ENCODE data around the gene AFMID.

- TF ChIP-seq, protein P1, sequence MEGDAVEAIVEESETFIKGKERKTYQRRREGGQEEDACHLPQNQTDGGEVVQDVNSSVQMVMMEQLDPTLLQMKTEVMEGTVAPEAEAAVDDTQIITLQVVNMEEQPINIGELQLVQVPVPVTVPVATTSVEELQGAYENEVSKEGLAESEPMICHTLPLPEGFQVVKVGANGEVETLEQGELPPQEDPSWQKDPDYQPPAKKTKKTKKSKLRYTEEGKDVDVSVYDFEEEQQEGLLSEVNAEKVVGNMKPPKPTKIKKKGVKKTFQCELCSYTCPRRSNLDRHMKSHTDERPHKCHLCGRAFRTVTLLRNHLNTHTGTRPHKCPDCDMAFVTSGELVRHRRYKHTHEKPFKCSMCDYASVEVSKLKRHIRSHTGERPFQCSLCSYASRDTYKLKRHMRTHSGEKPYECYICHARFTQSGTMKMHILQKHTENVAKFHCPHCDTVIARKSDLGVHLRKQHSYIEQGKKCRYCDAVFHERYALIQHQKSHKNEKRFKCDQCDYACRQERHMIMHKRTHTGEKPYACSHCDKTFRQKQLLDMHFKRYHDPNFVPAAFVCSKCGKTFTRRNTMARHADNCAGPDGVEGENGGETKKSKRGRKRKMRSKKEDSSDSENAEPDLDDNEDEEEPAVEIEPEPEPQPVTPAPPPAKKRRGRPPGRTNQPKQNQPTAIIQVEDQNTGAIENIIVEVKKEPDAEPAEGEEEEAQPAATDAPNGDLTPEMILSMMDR (IDR thresholded peaks at IDR 0.05): no peak
- TF ChIP-seq ZFX (IDR thresholded peaks at IDR 0.05; ENCODE audit: borderline replicate concordance): no peak
Observed at GRCh38 chr17:78141437-78142118, 45.6 kb upstream of the AFMID start.

Data from 22Rv1 (cell line).